Measurements from ENCODE around the gene ITPR1.

DNA sequence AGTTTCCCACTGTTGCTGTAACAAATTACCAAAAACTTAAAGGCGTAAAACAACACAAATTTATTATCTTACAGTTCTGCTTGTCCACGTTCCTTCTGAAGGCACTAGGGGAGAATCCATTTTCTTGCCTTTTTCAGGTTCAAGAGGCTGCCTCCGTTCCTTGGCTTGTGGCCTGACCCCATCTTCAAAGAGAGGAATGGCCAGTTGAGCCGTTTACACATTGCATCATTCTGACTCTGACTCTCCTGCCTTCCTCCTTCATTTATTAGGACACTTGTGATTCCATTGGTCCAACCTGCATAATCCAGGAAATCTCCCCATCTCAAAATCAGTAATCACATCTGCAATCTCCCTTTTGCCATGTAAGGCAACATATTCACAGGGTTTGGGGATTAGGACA is 363.4 kb downstream of the ITPR1 start:
- TF ChIP-seq, protein P1, sequence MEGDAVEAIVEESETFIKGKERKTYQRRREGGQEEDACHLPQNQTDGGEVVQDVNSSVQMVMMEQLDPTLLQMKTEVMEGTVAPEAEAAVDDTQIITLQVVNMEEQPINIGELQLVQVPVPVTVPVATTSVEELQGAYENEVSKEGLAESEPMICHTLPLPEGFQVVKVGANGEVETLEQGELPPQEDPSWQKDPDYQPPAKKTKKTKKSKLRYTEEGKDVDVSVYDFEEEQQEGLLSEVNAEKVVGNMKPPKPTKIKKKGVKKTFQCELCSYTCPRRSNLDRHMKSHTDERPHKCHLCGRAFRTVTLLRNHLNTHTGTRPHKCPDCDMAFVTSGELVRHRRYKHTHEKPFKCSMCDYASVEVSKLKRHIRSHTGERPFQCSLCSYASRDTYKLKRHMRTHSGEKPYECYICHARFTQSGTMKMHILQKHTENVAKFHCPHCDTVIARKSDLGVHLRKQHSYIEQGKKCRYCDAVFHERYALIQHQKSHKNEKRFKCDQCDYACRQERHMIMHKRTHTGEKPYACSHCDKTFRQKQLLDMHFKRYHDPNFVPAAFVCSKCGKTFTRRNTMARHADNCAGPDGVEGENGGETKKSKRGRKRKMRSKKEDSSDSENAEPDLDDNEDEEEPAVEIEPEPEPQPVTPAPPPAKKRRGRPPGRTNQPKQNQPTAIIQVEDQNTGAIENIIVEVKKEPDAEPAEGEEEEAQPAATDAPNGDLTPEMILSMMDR (IDR thresholded peaks at IDR 0.05; ENCODE audit: insufficient read depth, low read depth, low read length) = no peak
- no peak for TF ChIP-seq EZH2 (IDR thresholded peaks at IDR 0.05; ENCODE audit: insufficient read depth, low read length)
